ENCODE measurements around the gene CPED1. TPM values are rescaled to one million over a fixed set of nuclear protein-coding genes. Genes with fewer than 3 reads are reported as not detected.

CPED1 gene
- total and polyA plus RNA-seq, 2 experiments from 2014 or later, result 0.17 to 0.47 TPM

- Histone ChIP-seq H3K79me2 (replicated peaks; ENCODE audit: insufficient read depth) (no peaks in the 10 kb centered on the region), H3F3A (replicated peaks; ENCODE audit: low read depth) (no peaks in the 10 kb centered on the region), H3K4me1 (ENCODE audit: insufficient read depth) (peaks cover 6% of the 10 kb centered on the region; the same call in 1 of the 2 replicates), H2AFZ (no peak overlapping the region), H3K4me2 (no peak overlapping the region), H3K36me3 (ENCODE audit: insufficient read depth) (no peaks in the 10 kb centered on the region), H3K9me2 (ENCODE audit: insufficient read depth) (no peaks in the 10 kb centered on the region), H3K27me3 (ENCODE audit: insufficient read depth) (peaks cover 12% of the 10 kb centered on the region), H3K27ac (ENCODE audit: low read depth) (no peak overlapping the region), H4K20me1 (replicated peaks; ENCODE audit: insufficient read depth) (no peaks in the 10 kb centered on the region), H3K4me3 (no peak overlapping the region)
- Mint-ChIP-seq H3K36me3 (ENCODE audit: low read depth) (no peaks in the 10 kb centered on the region), H3K4me3 (no peak overlapping the region), H3K27ac (no peak overlapping the region), H3K4me1 (0 out of 3 replicates have a peak, but pooled peaks cover 1% of the 10 kb centered on the region), H3K27me3 (ENCODE audit: insufficient read depth, low read depth, poor library complexity) (peaks cover under 1% of the 10 kb centered on the region), H3K9me3 (no peaks in the 10 kb centered on the region)
- TF ChIP-seq CTCF (conservative IDR thresholded peaks at IDR 0.05; ENCODE audit: low read depth in 2 of 2) (no peak), STAT1 (IDR thresholded peaks at IDR 0.05; ENCODE audit: unreplicated experiment) (no peak), REST (IDR thresholded peaks at IDR 0.05; ENCODE audit: unreplicated experiment) (no peak), NANOG (IDR thresholded peaks at IDR 0.05; ENCODE audit: borderline replicate concordance) (no peak), EZH2phosphoT487 (IDR thresholded peaks at IDR 0.05; ENCODE audit: unreplicated experiment) (no peak), CREB1 (CRISPR knock-in tag; IDR thresholded peaks at IDR 0.05; ENCODE audit: low read depth) (no peak), ZNF331 (CRISPR knock-in tag; IDR thresholded peaks at IDR 0.05; ENCODE audit: low read depth) (no peak), EZH2 (IDR thresholded peaks at IDR 0.05; ENCODE audit: low read depth, unreplicated experiment) (no peak), JUNB (IDR thresholded peaks at IDR 0.05; ENCODE audit: unreplicated experiment) (no peak), POLR2AphosphoS5 (IDR thresholded peaks at IDR 0.05; ENCODE audit: low read depth) (no peak)
- ATAC-seq (no peak), DNase-seq (ENCODE audit: low spot score) (no peak)
These were observed 348.1 kb downstream of the CPED1 start for GRCh38 chr7:121336579-121336978.

GRCh38 chr7:121337398-121337797, 348.9 kb downstream of the CPED1 start:
- Histone ChIP-seq H3K27me3 (ENCODE audit: insufficient read depth) (0 out of 2 replicates have a peak, but pooled peaks cover 4% of the 10 kb centered on the region), H3F3A (replicated peaks; ENCODE audit: low read depth) (no peaks in the 10 kb centered on the region), H3K27ac (ENCODE audit: low read depth) (no peak overlapping the region), H2AFZ (no peak overlapping the region), H3K4me3 (no peak overlapping the region), H3K36me3 (ENCODE audit: insufficient read depth) (no peaks in the 10 kb centered on the region), H3K79me2 (replicated peaks; ENCODE audit: insufficient read depth) (no peaks in the 10 kb centered on the region), H3K4me2 (no peak overlapping the region), H3K9me2 (ENCODE audit: insufficient read depth) (no peaks in the 10 kb centered on the region), H3K4me1 (ENCODE audit: insufficient read depth) (no peaks in the 10 kb centered on the region), H4K20me1 (replicated peaks; ENCODE audit: insufficient read depth) (no peaks in the 10 kb centered on the region)
- Mint-ChIP-seq H3K4me1 (no peaks in the 10 kb centered on the region), H3K27me3 (ENCODE audit: insufficient read depth, low read depth, poor library complexity) (no peaks in the 10 kb centered on the region), H3K4me3 (no peak overlapping the region), H3K27ac (no peak overlapping the region), H3K36me3 (ENCODE audit: low read depth) (no peaks in the 10 kb centered on the region), H3K9me3 (no peaks in the 10 kb centered on the region)
- no peak for DNase-seq (ENCODE audit: low spot score)
- no peak for ATAC-seq
- TF ChIP-seq CTCF (conservative IDR thresholded peaks at IDR 0.05; ENCODE audit: low read depth in 2 of 2), result peak in 1 of 2 experiments; percentile 48; a peak in 2 of 4 replicates

Data from GM23338 (cell line).